ENCODE data around the gene FCRLA.
"Not testable (repeated sequence)": the region's sequence is repeated elsewhere in the genome, so short reads cannot be mapped to it uniquely, and the experiment has no call there.

FCRLA gene

DNA sequence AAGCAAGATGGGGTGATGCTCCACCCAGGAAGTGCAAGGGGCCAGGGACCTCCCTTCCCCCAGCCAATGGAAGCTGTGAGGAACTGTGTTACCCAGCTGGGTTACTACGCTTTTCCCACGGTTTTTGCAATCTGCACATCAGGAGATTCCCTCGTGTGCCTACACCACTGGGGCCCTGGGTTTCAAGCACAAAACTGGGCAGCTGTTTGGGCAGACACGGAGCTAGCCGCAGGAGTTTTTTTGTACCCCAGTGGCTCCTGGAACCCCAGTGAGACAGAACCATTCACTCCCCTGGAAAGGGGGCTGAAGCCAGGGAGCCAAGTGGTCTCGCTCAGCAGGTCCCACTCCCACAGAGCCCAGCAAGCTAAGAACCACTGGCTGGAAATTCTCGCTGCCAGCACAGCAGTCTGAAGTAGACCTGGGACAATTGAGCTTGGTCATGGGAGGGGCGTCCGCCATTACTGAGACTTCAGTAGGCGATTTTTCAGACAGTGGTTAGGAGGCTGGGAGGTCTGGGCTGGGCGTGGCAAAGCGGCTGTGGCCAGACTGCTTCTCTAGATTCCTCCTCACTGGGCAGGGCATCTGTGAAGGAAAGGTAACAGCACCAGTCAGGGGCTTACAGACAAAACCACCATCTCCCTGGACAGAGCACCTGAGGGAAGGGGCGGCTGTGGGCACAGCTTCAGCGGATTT lies 13.9 kb upstream of the FCRLA start:
- H4K8ac ChIP-seq (ENCODE audit: low read depth, low read length); H3K4ac ChIP-seq (ENCODE audit: low read depth, low read length); H3K27me3 ChIP-seq (ENCODE audit: insufficient read depth, low read length, poor library complexity); H4K5ac ChIP-seq (ENCODE audit: low read length); H3K56ac ChIP-seq (ENCODE audit: low read length); H3K79me1 ChIP-seq (ENCODE audit: low read length); H3K27ac ChIP-seq (ENCODE audit: low read depth, low read length); H3K23ac ChIP-seq (ENCODE audit: low read length); DNase-seq; H3K18ac ChIP-seq (ENCODE audit: low read length); H2BK120ac ChIP-seq (ENCODE audit: low read depth, low read length); H3K4me3 ChIP-seq (ENCODE audit: low read length); H3K36me3 ChIP-seq (ENCODE audit: control insufficient read depth, insufficient read depth, low read length); H2AK5ac ChIP-seq (ENCODE audit: low read length); H2BK15ac ChIP-seq (replicated peaks; ENCODE audit: low read depth); H3K4me2 ChIP-seq (ENCODE audit: low read length); H2BK5ac ChIP-seq (ENCODE audit: low read length); H3K9ac ChIP-seq (ENCODE audit: low read length); H3K79me2 ChIP-seq (ENCODE audit: control insufficient read depth, insufficient read depth, low read length); H3K4me1 ChIP-seq (ENCODE audit: control insufficient read depth, low read depth, low read length): not testable (repeated sequence)
- no CpG with 5 or more reads among the region's 14 CpGs for WGBS (ENCODE audit: extremely low coverage, insufficient coverage, low lambda C conversion rate)

GRCh38 chr1:161698302-161698701 lies 8.7 kb upstream of the FCRLA start:
- H3K4me1 ChIP-seq (ENCODE audit: control insufficient read depth, low read depth, low read length); H2BK120ac ChIP-seq (ENCODE audit: low read depth, low read length); H3K56ac ChIP-seq (ENCODE audit: low read length); H4K5ac ChIP-seq (ENCODE audit: low read length); H3K27ac ChIP-seq (ENCODE audit: low read depth, low read length); H3K4me2 ChIP-seq (ENCODE audit: low read length); H3K18ac ChIP-seq (ENCODE audit: low read length); H3K9ac ChIP-seq (ENCODE audit: low read length); H3K36me3 ChIP-seq (ENCODE audit: control insufficient read depth, insufficient read depth, low read length); H2AK5ac ChIP-seq (ENCODE audit: low read length); H3K4me3 ChIP-seq (ENCODE audit: low read length); H4K8ac ChIP-seq (ENCODE audit: low read depth, low read length); H3K79me1 ChIP-seq (ENCODE audit: low read length); H3K23ac ChIP-seq (ENCODE audit: low read length); H3K4ac ChIP-seq (ENCODE audit: low read depth, low read length); DNase-seq; H3K79me2 ChIP-seq (ENCODE audit: control insufficient read depth, insufficient read depth, low read length); H3K27me3 ChIP-seq (ENCODE audit: insufficient read depth, low read length, poor library complexity); H2BK15ac ChIP-seq (replicated peaks; ENCODE audit: low read depth); H2BK5ac ChIP-seq (ENCODE audit: low read length): not testable (repeated sequence)
- no CpG with 5 or more reads among the region's 2 CpGs for WGBS (ENCODE audit: extremely low coverage, insufficient coverage, low lambda C conversion rate)

GRCh38 chr1:161702250-161702649 lies 4.8 kb upstream of the FCRLA start:
- Histone ChIP-seq H3K4me1 (ENCODE audit: control insufficient read depth, low read depth, low read length) (no peaks in the 10 kb centered on the region), H2AK5ac (ENCODE audit: low read length) (no peak overlapping the region), H3K9ac (ENCODE audit: low read length) (no peak overlapping the region), H3K79me1 (ENCODE audit: low read length) (no peaks in the 10 kb centered on the region), H2BK5ac (ENCODE audit: low read length) (no peak overlapping the region), H3K27ac (ENCODE audit: low read depth, low read length) (no peak overlapping the region), H3K4me3 (ENCODE audit: low read length) (no peak overlapping the region), H3K23ac (ENCODE audit: low read length) (no peak overlapping the region), H4K8ac (ENCODE audit: low read depth, low read length) (no peak overlapping the region), H3K56ac (ENCODE audit: low read length) (no peak overlapping the region), H3K36me3 (ENCODE audit: control insufficient read depth, insufficient read depth, low read length) (no peaks in the 10 kb centered on the region), H3K18ac (ENCODE audit: low read length) (no peak overlapping the region), H3K79me2 (ENCODE audit: control insufficient read depth, insufficient read depth, low read length) (no peaks in the 10 kb centered on the region), H2BK120ac (ENCODE audit: low read depth, low read length) (no peak overlapping the region), H2BK15ac (replicated peaks; ENCODE audit: low read depth) (no peak overlapping the region), H3K27me3 (ENCODE audit: insufficient read depth, low read length, poor library complexity) (no peaks in the 10 kb centered on the region), H3K4me2 (ENCODE audit: low read length) (no peak overlapping the region), H3K4ac (ENCODE audit: low read depth, low read length) (no peak overlapping the region), H4K5ac (ENCODE audit: low read length) (no peak overlapping the region)
- WGBS (ENCODE audit: extremely low coverage, insufficient coverage, low lambda C conversion rate), result no CpG with 5 or more reads among the region's 8 CpGs
- DNase-seq, result no peak

GRCh38 chr1:161705537-161705936 lies 1.5 kb upstream of the FCRLA start:
- Histone ChIP-seq H3K27me3 (ENCODE audit: insufficient read depth, low read length, poor library complexity) (no peaks in the 10 kb centered on the region), H3K56ac (ENCODE audit: low read length) (no peak overlapping the region), H3K4me1 (ENCODE audit: control insufficient read depth, low read depth, low read length) (no peaks in the 10 kb centered on the region), H3K36me3 (ENCODE audit: control insufficient read depth, insufficient read depth, low read length) (no peaks in the 10 kb centered on the region), H3K4ac (ENCODE audit: low read depth, low read length) (no peak overlapping the region), H3K18ac (ENCODE audit: low read length) (no peak overlapping the region), H3K79me2 (ENCODE audit: control insufficient read depth, insufficient read depth, low read length) (no peaks in the 10 kb centered on the region), H2BK5ac (ENCODE audit: low read length) (no peak overlapping the region), H4K5ac (ENCODE audit: low read length) (no peak overlapping the region), H3K4me2 (ENCODE audit: low read length) (no peak overlapping the region), H3K4me3 (ENCODE audit: low read length) (no peak overlapping the region), H4K8ac (ENCODE audit: low read depth, low read length) (no peak overlapping the region), H2BK120ac (ENCODE audit: low read depth, low read length) (no peak overlapping the region), H2AK5ac (ENCODE audit: low read length) (no peak overlapping the region), H3K27ac (ENCODE audit: low read depth, low read length) (no peak overlapping the region), H3K79me1 (ENCODE audit: low read length) (no peaks in the 10 kb centered on the region), H3K23ac (ENCODE audit: low read length) (no peak overlapping the region), H3K9ac (ENCODE audit: low read length) (no peak overlapping the region), H2BK15ac (replicated peaks; ENCODE audit: low read depth) (no peak overlapping the region)
- WGBS (ENCODE audit: extremely low coverage, insufficient coverage, low lambda C conversion rate), result no CpG with 5 or more reads among the region's 4 CpGs
- DNase-seq, result no peak

- Histone ChIP-seq H3K36me3 (ENCODE audit: control insufficient read depth, insufficient read depth, low read length) (no peaks in the 10 kb centered on the region), H4K8ac (ENCODE audit: low read depth, low read length) (no peak overlapping the region), H3K79me2 (ENCODE audit: control insufficient read depth, insufficient read depth, low read length) (no peaks in the 10 kb centered on the region), H4K5ac (ENCODE audit: low read length) (no peak overlapping the region), H2BK120ac (ENCODE audit: low read depth, low read length) (no peak overlapping the region), H3K56ac (ENCODE audit: low read length) (no peak overlapping the region), H3K4me1 (ENCODE audit: control insufficient read depth, low read depth, low read length) (no peaks in the 10 kb centered on the region), H3K27me3 (ENCODE audit: insufficient read depth, low read length, poor library complexity) (no peaks in the 10 kb centered on the region), H2AK5ac (ENCODE audit: low read length) (no peak overlapping the region), H3K18ac (ENCODE audit: low read length) (no peak overlapping the region), H2BK5ac (ENCODE audit: low read length) (no peak overlapping the region), H3K79me1 (ENCODE audit: low read length) (no peaks in the 10 kb centered on the region), H3K9ac (ENCODE audit: low read length) (no peak overlapping the region), H3K23ac (ENCODE audit: low read length) (no peak overlapping the region), H3K4me2 (ENCODE audit: low read length) (no peak overlapping the region), H3K4ac (ENCODE audit: low read depth, low read length) (no peak overlapping the region), H2BK15ac (replicated peaks; ENCODE audit: low read depth) (no peak overlapping the region), H3K27ac (ENCODE audit: low read depth, low read length) (no peak overlapping the region), H3K4me3 (ENCODE audit: low read length) (no peak overlapping the region)
- no peak for DNase-seq
- no CpG with 5 or more reads among the region's 3 CpGs for WGBS (ENCODE audit: extremely low coverage, insufficient coverage, low lambda C conversion rate)
These were observed 932 bp upstream of the FCRLA start for GRCh38 chr1:161706113-161706481.

DNA sequence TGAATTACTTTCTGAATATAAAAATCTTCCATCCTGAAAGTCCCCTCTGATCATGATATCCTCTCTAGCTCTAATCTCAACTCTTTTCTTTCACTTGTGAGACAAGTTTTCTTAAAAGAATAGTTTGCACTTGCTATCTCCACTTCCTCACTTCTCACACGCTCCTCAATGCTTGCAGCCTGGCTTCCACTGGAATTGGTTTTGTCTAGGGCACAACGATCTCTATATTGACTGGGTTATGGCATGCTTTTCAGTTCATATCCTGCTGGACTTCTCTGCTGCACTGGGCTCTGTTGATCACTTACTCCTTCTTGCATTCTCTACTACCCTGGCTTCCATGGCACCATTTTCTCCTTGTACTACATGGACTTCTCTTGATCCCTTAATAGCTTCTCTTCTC lies 474 bp downstream of the FCRLA start:
- DNase-seq, result no peak
- H3K4me2 ChIP-seq (ENCODE audit: low read length), result no peak overlapping the region
- no peak overlapping the region for H3K9ac ChIP-seq (ENCODE audit: low read length)
- H4K8ac ChIP-seq (ENCODE audit: low read depth, low read length), result no peak overlapping the region
- no peak overlapping the region for H3K56ac ChIP-seq (ENCODE audit: low read length)
- H2BK5ac ChIP-seq (ENCODE audit: low read length), result no peak overlapping the region
- H4K5ac ChIP-seq (ENCODE audit: low read length), result no peak overlapping the region
- H2AK5ac ChIP-seq (ENCODE audit: low read length), result no peak overlapping the region
- H2BK15ac ChIP-seq (replicated peaks; ENCODE audit: low read depth), result no peak overlapping the region
- no peaks in the 10 kb centered on the region for H3K4me1 ChIP-seq (ENCODE audit: control insufficient read depth, low read depth, low read length)
- H3K36me3 ChIP-seq (ENCODE audit: control insufficient read depth, insufficient read depth, low read length), result no peaks in the 10 kb centered on the region
- no peaks in the 10 kb centered on the region for H3K27me3 ChIP-seq (ENCODE audit: insufficient read depth, low read length, poor library complexity)
- no peak overlapping the region for H3K23ac ChIP-seq (ENCODE audit: low read length)
- no peak overlapping the region for H2BK120ac ChIP-seq (ENCODE audit: low read depth, low read length)
- H3K4ac ChIP-seq (ENCODE audit: low read depth, low read length), result no peak overlapping the region
- no peaks in the 10 kb centered on the region for H3K79me2 ChIP-seq (ENCODE audit: control insufficient read depth, insufficient read depth, low read length)
- no peaks in the 10 kb centered on the region for H3K79me1 ChIP-seq (ENCODE audit: low read length)
- H3K27ac ChIP-seq (ENCODE audit: low read depth, low read length), result no peak overlapping the region
- no peak overlapping the region for H3K4me3 ChIP-seq (ENCODE audit: low read length)
- no CpG with 5 or more reads among the region's 2 CpGs for WGBS (ENCODE audit: extremely low coverage, insufficient coverage, low lambda C conversion rate)
- H3K18ac ChIP-seq (ENCODE audit: low read length), result no peak overlapping the region

Measured in mesendoderm (in vitro differentiated cells).